Islet precursor cell (in vitro differentiated cells): Measurements from ENCODE around the gene EEFSEC.

ENCODE experiments used
- DNase-seq: peaks from one replicate; pipeline ENCODE4 v3.0.0-alpha.2; 2018

EEFSEC gene

DNA sequence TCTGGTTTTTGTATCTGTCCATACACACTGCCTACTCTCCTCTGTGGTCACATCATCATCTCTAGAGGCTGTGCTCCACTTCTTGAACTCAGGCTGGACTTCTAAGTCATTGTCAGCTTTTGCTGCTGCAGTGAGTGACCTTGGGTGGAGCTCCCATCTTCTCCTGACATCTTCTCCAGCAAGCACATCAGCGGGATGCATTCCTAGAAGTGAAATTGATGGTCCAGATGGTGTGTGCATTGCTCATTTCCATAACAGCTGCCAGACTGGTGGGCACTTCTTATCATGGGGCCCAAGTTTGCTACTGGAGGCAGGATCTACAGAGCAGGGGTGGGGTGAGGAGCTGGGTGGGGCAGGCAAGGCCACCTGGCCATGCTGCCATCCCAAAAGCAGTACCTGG lies 203.5 kb downstream of the EEFSEC start:
- no peak for DNase-seq

GRCh38 chr3:128357538-128357937 lies 204.3 kb downstream of the EEFSEC start:
- no peak for DNase-seq

DNA sequence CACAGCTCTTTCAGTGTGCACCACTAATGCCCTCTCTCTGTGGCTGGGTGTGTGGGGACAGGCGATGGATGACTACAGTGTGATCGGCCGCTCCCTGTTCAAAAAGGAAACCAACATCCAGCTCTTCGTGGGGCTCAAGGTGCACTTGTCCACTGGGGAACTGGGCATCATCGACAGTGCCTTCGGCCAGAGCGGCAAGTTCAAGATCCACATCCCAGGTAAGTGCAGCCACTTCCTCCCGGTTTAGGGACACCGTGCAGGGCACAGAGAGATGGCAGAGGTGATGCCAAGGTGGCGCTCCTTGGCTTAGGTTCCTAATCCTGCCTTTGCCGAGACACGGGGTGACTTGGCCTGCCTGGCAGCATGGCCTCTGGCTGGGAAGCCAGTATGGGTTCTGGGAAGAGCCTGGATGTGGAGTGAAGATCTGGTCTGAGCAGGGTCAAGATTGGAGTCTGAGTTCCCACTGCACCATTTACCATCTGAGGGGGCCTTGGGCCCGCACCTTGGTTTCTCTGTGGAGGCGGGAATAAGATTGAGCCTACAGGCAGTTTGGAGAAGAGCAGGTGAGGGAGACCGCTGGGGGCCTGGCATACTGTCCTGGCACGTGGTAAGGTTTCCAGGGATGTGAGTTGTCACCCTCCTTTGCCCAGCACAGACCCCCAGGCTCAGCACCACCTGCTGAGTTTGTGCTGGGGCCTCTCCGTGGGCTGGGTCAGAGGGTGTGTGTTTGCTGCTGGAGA lies 205.0 kb downstream of the EEFSEC start:
- DNase-seq: no peak

DNA sequence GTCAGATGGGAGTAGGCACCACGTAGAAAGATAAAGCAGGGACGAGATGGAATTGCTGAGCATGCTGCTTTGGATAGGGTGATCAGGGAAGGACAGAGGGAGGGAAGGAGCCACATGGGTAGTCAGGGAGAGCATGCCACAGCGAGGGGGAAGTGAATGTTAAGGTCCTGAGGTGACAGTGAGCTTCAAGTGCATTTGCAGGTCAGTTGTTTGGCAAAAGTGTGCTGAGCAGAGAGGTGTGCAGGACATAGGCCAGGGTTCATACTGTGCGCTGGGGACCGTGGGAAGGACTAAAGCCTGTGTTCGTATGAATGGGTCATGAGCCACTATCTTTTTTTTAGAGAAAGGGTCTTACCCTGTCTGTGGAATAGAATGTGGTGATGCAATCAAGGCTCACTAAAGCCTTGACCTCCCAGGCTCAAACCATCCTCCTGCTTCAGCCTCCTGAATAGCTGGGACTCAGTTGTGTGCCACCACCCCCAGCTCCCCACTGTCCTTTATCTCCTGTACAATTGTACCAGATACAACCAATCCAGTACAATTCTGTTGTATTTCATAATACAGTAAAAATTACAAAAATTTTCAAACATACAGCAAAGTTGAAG lies 205.9 kb downstream of the EEFSEC start:
- DNase-seq: no peak

DNA sequence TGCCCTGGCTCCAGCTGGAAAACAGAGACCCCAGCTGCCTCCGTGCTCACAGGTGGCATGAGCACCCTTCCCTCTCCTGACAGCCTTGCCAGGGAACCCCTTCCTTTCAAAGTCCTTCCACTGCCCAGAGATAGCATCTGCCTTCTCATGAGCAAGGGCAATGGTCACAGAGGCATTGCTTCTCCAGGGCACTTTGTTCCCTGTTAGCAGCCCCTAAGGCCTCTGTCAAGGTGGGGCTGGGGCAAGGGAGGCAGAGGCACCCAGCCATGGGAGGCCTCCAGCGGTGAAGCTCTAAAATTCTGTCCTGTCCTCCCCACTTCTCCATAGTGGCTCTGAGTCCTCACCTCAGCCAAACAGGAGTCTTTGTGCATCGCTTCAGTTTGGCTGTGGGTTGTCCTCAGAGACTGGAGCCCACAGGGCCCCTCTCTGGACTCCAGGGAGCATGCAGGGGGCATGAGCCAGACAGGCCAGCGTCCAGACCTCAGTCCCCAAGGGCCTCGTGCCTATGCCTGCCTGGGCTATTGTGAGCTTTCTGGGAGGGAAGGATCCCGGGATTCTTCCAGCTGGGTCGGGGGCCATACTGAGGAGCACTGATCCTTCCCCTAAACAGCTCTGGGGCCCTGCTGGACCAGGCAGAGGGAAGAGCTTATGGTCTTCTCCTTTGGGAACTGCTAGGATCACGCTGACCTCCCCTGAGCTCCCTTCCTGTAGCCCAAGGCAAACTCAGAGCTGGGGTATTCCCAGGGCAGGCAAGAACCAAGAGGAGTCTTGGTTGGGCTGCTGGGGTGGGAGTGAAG lies 206.8 kb downstream of the EEFSEC start:
- no peak for DNase-seq

- DNase-seq: no peak
Measured at GRCh38 chr3:128360705-128361271, 207.5 kb downstream of the EEFSEC start.

DNA sequence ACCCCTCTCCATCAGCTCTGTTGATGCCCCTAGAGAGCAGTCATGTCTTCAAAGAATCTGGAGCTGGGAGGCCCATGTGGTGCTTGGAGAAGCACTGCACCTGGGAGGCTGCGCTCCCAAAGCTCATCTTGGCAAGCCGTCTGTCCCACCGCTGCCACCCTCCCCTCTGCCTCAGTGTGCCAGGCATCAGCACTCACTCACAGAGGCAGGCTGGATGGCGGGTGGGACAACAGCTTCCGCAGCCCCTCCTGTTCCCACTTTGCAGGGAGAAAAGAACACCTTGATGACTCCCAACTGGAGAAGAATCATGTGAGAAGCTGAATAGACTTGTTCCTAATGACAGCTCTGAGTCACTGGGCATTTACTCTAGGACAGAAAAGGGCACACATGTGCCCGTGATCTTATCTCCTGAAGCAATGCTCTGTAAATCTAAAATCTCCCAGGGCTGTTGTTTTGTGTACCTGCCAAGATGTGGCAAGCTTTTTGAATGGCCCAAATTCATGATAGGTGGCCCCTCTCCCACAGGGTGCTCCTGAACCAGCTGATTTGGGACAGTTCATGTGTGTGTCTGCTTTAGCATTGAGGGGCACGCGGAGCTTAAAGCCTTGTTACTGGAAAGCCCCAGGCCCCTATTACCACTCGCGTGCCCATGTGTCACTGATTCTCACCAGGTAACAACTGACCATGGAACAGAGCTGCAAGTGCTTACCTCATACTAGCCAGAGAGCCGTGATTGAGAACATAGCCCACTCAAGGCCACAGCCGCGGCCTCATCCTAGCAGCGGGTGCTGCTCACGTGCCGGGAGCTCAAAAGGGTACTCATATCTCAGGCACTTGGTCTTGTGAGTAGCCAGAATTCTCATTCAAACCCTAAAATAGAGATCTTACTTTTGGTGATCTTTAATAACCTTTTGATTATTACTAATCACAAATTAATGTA lies 209.0 kb downstream of the EEFSEC start:
- no peak for DNase-seq

DNA sequence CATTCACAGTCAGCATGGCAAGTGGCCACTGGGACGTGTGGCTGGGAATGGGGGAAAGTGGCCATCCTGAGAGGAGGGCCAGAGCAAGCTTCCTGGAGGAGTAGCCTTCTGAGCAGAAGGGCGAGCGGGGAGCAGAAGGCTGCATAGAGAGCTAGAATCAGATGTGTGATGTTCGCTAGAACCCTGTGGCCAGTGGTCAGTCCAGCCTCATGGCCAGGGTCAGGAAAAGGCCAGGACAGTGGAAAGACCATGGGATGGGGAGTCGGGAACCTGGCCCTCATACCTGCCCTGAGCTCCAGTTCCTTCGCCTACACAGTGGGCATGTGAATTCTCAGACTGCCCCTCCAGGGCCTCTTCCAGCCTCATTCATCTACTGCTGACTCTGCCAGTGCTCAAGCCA lies 211.0 kb downstream of the EEFSEC start:
- no peak for DNase-seq

DNA sequence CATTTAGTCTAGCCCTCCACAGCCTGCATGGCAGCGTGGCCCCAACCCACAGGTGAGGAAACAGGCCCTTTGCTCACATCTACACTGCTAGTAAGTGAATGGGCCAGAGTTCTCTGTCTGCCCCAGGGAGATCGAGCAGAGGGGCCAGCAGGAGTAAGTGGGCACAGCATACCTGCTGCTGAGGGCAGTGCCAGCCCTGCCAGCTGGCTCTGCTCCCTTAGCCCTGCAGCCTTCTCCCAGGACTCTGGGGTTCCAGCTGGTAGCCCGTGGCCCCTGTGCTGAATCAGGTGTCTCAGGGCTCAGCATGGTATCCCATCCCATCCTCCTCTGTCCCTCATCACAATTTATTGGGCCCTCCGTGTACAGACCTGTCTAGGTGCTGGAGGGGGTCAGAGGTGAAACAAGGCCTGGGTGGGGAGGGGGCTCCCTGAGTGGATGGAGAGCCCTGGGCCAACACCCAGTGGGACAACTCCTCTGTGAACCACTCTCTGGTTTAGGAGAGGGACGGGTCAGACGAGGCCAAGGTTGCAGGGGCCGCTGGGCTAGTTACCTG lies 211.6 kb downstream of the EEFSEC start:
- no peak for DNase-seq

GRCh38 chr3:128366136-128366535 lies 212.9 kb downstream of the EEFSEC start:
- no peak for DNase-seq

DNA sequence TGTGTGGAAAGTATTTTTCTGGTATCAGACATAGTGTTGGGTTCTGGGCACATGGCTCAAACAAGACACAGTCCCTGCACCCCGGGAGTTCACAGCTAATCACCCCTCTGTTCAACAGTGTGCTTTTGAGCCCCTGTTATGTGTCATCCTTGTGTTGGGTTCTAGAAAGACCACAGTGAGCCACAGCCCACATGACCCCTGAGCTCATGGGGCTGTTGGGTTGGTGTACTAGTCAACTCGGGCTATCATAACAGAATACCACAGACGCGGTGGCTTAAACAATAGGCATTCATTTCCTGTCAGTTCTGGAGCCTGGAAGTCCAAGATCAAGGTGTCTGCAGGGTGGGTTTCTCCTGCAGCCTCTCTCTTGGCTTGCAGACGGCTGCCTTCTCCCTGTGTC lies 213.4 kb downstream of the EEFSEC start:
- no peak for DNase-seq

GRCh38 chr3:128367221-128367620 lies 213.9 kb downstream of the EEFSEC start:
- no peak for DNase-seq

GRCh38 chr3:128367761-128368160 lies 214.5 kb downstream of the EEFSEC start:
- DNase-seq: no peak

DNA sequence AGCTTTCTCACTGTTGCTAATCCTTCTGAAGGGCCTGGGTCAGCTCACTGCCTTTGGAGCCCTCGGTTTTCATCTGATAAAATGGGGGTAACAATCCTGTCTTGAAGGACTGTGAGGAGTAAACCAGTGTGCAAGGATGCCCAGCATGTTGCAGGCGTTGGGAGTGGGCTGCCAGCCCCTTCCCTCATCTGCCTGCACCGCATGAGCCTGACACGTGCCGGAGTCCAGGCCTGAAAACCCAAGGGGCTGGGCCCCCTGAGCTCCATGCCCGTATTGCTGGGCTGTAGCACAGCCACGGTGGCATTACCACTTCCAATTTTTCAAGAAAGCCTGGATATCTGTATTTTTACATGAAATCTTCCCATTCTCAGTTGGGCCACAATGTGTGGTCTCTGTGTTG lies 215.3 kb downstream of the EEFSEC start:
- no peak for DNase-seq

GRCh38 chr3:128369121-128369703 lies 215.9 kb downstream of the EEFSEC start:
- no peak for DNase-seq

GRCh38 chr3:128369881-128370642 lies 216.8 kb downstream of the EEFSEC start:
- DNase-seq: no peak

GRCh38 chr3:128372281-128372680 lies 219.0 kb downstream of the EEFSEC start:
- DNase-seq: no peak

GRCh38 chr3:128372707-128373533 lies 219.6 kb downstream of the EEFSEC start:
- no peak for DNase-seq

DNA sequence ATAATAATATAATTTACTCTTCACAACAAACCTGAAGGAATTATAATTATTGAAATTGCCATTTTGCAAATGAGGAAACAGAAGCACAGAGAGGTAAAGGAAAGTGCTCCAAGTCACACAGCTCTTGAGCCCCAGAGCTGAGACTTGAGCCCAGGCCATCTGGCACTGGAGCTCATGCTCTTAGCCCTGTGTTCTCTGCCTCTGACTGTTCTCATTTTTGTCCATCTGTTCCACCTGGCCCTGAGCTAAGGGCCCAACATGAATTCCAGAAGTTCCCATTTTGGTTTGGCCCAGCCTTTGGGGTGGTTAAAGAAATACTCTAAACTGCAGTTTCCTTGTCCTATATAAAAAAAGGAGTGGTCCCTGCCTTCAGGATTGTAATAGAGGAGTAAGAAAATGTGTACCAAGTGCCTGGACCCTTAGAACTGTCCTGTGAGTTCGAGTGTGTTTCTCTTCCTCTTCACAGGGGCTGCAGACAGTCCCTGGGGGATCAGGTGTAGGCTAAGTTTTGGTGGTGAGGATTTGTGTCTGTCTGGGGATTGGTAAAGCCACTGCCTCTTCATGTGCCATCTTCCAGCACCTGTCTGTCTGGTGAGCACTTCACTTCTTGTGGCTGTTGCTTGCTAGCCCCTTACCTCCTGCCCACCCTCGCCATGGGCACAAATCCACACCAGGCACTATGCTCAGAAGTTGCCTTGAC lies 221.6 kb downstream of the EEFSEC start:
- DNase-seq: no peak
